Esophagus (tissue), 2 donors: Measurements from ENCODE around the gene IGF2BP3. TPM values are rescaled to one million over a fixed set of nuclear protein-coding genes. Genes with fewer than 3 reads are reported as not detected.

Source experiments
- H3K27ac ChIP-seq, 2 donors: one replicate each; pipeline ENCODE4 v1.5.1; 2013; ENCODE audit warnings: low read depth in 2 of 2, mild to moderate bottlenecking in 2 of 2, inconsistent platforms in 1 of 2, low read length in 1 of 2, moderate library complexity in 1 of 2
- H3K27me3 ChIP-seq, 2 donors: one replicate each; pipeline ENCODE4 v1.6.1; 2013; ENCODE audit warnings: low read length in 2 of 2, control low read depth in 1 of 2, mild to moderate bottlenecking in 1 of 2; ENCODE audit not compliant: insufficient read depth in 2 of 2, control insufficient read depth in 1 of 2
- H3K36me3 ChIP-seq, 2 donors: one replicate each; pipeline ENCODE4 v1.6.1; 2013; ENCODE audit warnings: low read length in 1 of 2; ENCODE audit not compliant: control insufficient read depth in 2 of 2, insufficient read depth in 2 of 2
- H3K4me1 ChIP-seq, 2 donors: one replicate each; pipeline ENCODE4 v1.6.1; 2013; ENCODE audit warnings: low read length in 1 of 2; ENCODE audit not compliant: control insufficient read depth in 2 of 2, insufficient read depth in 2 of 2
- H3K4me3 ChIP-seq, 2 donors: one replicate each; pipeline ENCODE4 v1.5.1; 2013; ENCODE audit warnings: low read length in 2 of 2, mild to moderate bottlenecking in 2 of 2, low read depth in 1 of 2, moderate library complexity in 1 of 2
- H3K9me3 ChIP-seq, 2 donors: one replicate each; pipeline ENCODE4 v1.6.1; 2013; ENCODE audit warnings: mild to moderate bottlenecking in 2 of 2, low read depth in 1 of 2, low read length in 1 of 2, moderate library complexity in 1 of 2; ENCODE audit not compliant: control insufficient read depth in 2 of 2, insufficient read depth in 1 of 2
- WGBS, 2 donors: extraction: QIAGEN DNeasy Blood & Tissue Kit; methylation state at CpG; one replicate each; pipeline ENCODE4 v1.1.7; 2013; 5-methylcytosine and 5-hydroxymethylcytosine counted together
- polyA plus RNA-seq, 2 donors: library from polyadenylated mRNA; stranded (reverse); fragments of 200-250 nt; gene quantifications; one replicate each; pipeline ENCODE4 v1.2.3, GENCODE V29; 2013
- donor health status: healthy with polysubstance abuse.
- donor health status: Bipolar disorder and iron deficiency.

Gene IGF2BP3
- polyA plus RNA-seq, 2 donors = 2.5 to 3.5 TPM

DNA sequence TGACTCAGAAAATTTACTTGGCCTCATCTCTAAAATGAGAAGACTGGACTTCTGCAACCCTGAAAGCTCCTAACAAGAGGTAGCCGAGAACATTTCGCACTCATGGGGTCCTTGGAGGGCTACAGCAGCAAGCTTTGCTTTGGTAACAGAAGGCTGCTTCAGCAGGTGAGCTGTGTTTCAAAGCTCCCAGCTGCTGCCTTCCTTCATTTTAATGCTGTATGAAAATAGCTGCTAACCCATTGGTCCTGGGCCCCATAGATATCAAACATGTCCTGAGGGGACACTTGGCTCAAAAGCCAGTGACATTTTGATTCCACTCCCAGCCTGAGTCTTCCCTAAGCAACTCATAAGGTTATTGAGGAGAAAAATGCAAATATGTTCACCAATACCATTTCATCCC, 185.4 kb downstream of the IGF2BP3 start:
- H3K4me3 ChIP-seq = no peak overlapping the region
- no peak overlapping the region for H3K27ac ChIP-seq
- 92 to 93% methylated on average over 2 of the region's 2 CpGs for WGBS, 2 donors
- H3K4me1 ChIP-seq = no peaks in the 10 kb centered on the region
- H3K9me3 ChIP-seq = no peaks in the 10 kb centered on the region
- no peaks in the 10 kb centered on the region for H3K36me3 ChIP-seq
- H3K27me3 ChIP-seq = no peaks in the 10 kb centered on the region

DNA sequence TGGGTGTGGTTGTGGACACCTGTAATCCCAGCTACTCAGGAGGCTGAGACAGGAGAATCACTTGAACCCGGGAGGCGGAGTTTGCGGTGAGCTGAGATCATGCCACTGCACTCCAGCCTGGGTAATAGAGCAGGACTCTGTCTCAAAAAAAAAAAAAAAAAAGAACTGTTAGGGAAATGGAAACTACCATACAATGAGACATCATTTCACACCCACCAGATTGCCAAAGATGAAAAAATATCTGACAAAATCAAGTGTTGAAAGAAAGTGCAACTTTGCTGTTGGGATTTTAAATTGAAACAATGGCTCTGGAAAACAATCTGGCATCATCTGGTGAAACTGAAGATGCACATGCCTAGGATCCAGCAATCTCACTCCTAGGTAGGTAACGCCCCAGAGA, 187.2 kb downstream of the IGF2BP3 start:
- no peak overlapping the region for H3K4me3 ChIP-seq
- H3K9me3 ChIP-seq = no peaks in the 10 kb centered on the region
- H3K4me1 ChIP-seq = no peaks in the 10 kb centered on the region
- H3K36me3 ChIP-seq = no peaks in the 10 kb centered on the region
- H3K27me3 ChIP-seq = no peaks in the 10 kb centered on the region
- H3K27ac ChIP-seq = no peak overlapping the region
- 91 to 96% methylated on average over 4 of the region's 4 CpGs for whole genome bisulfite sequencing, 2 donors

- Histone ChIP-seq H3K27me3 (no peaks in the 10 kb centered on the region), H3K4me3 (no peak overlapping the region), H3K4me1 (no peaks in the 10 kb centered on the region), H3K27ac (no peak overlapping the region), H3K9me3 (no peaks in the 10 kb centered on the region), H3K36me3 (no peaks in the 10 kb centered on the region)
- WGBS, 2 donors = 93% methylated on average over 2 of the region's 2 CpGs
These were observed 190.3 kb downstream of the IGF2BP3 start for GRCh38 chr7:23279819-23280525.

GRCh38 chr7:23277359-23277989, 192.8 kb downstream of the IGF2BP3 start:
- WGBS, 2 donors = 37 to 39% methylated on average over 6 of the region's 6 CpGs
- Histone ChIP-seq H3K4me1 (peaks cover 0 to 2% of the 10 kb centered on the region in 2 donors), H3K4me3 (no peak overlapping the region), H3K9me3 (no peaks in the 10 kb centered on the region), H3K36me3 (no peaks in the 10 kb centered on the region), H3K27ac (no peak overlapping the region), H3K27me3 (no peaks in the 10 kb centered on the region)

DNA sequence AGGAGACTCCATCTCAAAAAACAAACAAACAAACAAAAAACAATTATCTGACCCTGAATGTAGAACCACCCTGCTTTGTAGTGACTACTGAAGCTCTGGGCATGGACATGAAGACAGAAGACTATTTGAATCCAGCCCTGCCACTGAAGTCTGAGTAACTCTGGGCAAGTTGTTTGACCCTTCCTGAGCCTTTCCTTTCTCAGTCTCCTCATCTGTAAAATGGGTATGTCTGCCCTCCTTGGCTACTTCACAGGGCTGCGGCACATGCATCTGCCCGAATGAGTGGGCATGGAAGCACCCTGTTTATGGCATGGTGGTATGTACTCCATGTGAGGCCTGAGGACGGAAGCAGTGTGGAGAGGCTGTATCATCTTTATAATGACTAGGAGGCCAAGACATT, 193.3 kb downstream of the IGF2BP3 start:
- Histone ChIP-seq H3K36me3 (no peaks in the 10 kb centered on the region), H3K4me1 (peaks cover 0 to 2% of the 10 kb centered on the region in 2 donors)

GRCh38 chr7:23276376-23276775, 193.9 kb downstream of the IGF2BP3 start:
- no peak overlapping the region for H3K4me3 ChIP-seq
- no peak overlapping the region for H3K27ac ChIP-seq
- 77 to 80% methylated on average over 5 of the region's 5 CpGs for WGBS, 2 donors
- no peaks in the 10 kb centered on the region for H3K36me3 ChIP-seq
- no peaks in the 10 kb centered on the region for H3K27me3 ChIP-seq
- peaks cover 0 to 2% of the 10 kb centered on the region in 2 donors for H3K4me1 ChIP-seq
- no peaks in the 10 kb centered on the region for H3K9me3 ChIP-seq

More for the DNA sequence above, 193.3 kb downstream of the IGF2BP3 start:
- no peak overlapping the region for H3K4me3 ChIP-seq
- WGBS, 2 donors = 85 to 91% methylated on average over 3 of the region's 3 CpGs
- H3K27ac ChIP-seq = no peak overlapping the region
- no peaks in the 10 kb centered on the region for H3K9me3 ChIP-seq
- no peaks in the 10 kb centered on the region for H3K27me3 ChIP-seq

DNA sequence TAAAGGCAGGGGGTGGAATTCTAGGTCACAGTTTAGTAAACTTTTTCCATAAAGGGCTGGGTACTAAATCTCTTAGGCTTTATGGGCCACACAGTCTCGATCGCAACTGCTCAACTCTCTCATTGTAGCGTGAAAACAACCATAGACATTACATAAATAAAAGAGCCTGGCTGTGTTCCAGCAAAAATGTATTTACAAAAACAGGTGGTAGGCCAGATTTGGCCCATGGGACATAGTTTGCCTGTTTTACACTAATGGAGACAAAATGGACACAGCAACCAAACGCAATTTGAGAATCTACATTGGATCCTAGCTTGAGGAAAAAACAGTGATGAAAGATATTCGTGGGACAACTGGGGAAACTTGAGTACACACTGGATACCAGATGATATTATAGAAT, 194.4 kb downstream of the IGF2BP3 start:
- no peak overlapping the region for H3K27ac ChIP-seq
- H3K36me3 ChIP-seq = no peaks in the 10 kb centered on the region
- WGBS, 2 donors = 78 to 81% methylated on average over 5 of the region's 5 CpGs
- peaks cover 0 to 2% of the 10 kb centered on the region in 2 donors for H3K4me1 ChIP-seq
- no peaks in the 10 kb centered on the region for H3K9me3 ChIP-seq
- H3K4me3 ChIP-seq = no peak overlapping the region
- H3K27me3 ChIP-seq = no peaks in the 10 kb centered on the region

DNA sequence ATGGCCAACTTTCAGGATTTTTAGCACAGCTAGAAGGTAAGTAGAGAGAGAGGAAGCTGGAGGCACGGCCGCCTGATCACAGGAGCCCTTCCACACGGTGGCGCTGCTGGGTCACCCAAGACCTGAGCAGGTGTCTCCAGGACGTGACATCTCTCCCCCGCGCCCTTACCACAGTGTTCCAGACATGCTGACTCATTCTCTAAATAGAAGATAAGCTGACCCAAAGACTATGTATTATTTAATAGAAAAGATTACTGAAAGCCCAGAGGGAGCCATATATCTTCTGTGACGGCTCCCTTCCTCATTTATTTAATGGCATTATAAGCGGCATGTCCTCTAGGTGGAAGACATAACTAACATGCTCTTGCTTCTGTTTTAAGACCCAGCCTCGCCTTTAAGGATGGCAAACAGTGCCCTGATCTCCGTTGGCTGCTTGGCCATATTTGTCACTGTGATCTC, 197.1 kb downstream of the IGF2BP3 start:
- H3K4me1 ChIP-seq = peaks cover 0 to 2% of the 10 kb centered on the region in 2 donors
- no peaks in the 10 kb centered on the region for H3K9me3 ChIP-seq
- no peak overlapping the region for H3K27ac ChIP-seq
- no peaks in the 10 kb centered on the region for H3K27me3 ChIP-seq
- WGBS, 2 donors = 8 to 9% methylated on average over 11 of the region's 11 CpGs
- no peak overlapping the region for H3K4me3 ChIP-seq
- no peaks in the 10 kb centered on the region for H3K36me3 ChIP-seq

- 89 to 91% methylated on average over 2 of the region's 2 CpGs for WGBS, 2 donors
- H3K27ac ChIP-seq = no peak overlapping the region
- no peak overlapping the region for H3K4me3 ChIP-seq
- H3K27me3 ChIP-seq = no peaks in the 10 kb centered on the region
- H3K36me3 ChIP-seq = no peaks in the 10 kb centered on the region
- no peaks in the 10 kb centered on the region for H3K9me3 ChIP-seq
- H3K4me1 ChIP-seq = peaks cover 0 to 2% of the 10 kb centered on the region in 2 donors
These were observed 198.0 kb downstream of the IGF2BP3 start for GRCh38 chr7:23272275-23272674.

DNA sequence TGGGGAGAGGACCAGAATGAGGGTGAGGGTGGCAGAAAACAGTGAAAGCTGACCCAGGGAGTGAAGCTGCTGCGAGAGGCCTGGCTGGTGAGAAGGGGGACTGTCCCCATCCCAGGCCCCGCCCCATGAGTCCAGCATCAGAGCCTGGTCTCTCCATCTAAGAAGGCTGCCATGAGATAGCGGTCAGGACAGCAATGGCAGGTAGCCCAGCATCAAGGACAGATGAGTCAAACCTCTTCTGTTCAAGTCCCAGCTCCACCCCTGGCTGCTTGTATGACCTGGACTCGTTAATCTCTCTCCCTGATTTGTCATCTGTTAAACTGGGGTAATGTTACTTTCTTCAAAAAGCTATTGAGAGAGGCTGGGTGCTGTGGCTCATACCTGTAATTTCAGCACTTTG, 201.5 kb downstream of the IGF2BP3 start:
- Histone ChIP-seq H3K27me3 (no peaks in the 10 kb centered on the region), H3K36me3 (peaks cover 0 to 2% of the 10 kb centered on the region in 2 donors), H3K4me3 (no peak overlapping the region), H3K9me3 (no peaks in the 10 kb centered on the region), H3K4me1 (peaks cover 0 to 2% of the 10 kb centered on the region in 2 donors), H3K27ac (no peak overlapping the region)
- 80 to 81% methylated on average over 4 of the region's 4 CpGs for WGBS, 2 donors
